ENCODE data around the gene TNFRSF17. TPM values are rescaled to one million over a fixed set of nuclear protein-coding genes. Genes with fewer than 3 reads are reported as not detected.

The TNFRSF17 gene
- total and polyA plus RNA-seq, 2 of the 13 experiments (the other 11 are each of a cell fraction or from before 2014, with no cell fraction given), result not detected

- TF ChIP-seq ZNF280D (CRISPR knock-in tag; IDR thresholded peaks at IDR 0.05) (peak; percentile 91; the same call in 1 of the 2 replicates), CHCHD3 (CRISPR knock-in tag; IDR thresholded peaks at IDR 0.05) (peak; percentile 83), POGZ (CRISPR knock-in tag; IDR thresholded peaks at IDR 0.05) (peak; percentile 95), PLSCR1 (CRISPR knock-in tag; IDR thresholded peaks at IDR 0.05; ENCODE audit: borderline replicate concordance) (no peak), ZNF30 (CRISPR knock-in tag; IDR thresholded peaks at IDR 0.05) (peak; percentile 55; the same call in 1 of the 2 replicates), TMF1 (CRISPR knock-in tag; IDR thresholded peaks at IDR 0.05; ENCODE audit: low read depth) (peak; percentile 74; the same call in 1 of the 2 replicates), GPN1 (CRISPR knock-in tag; IDR thresholded peaks at IDR 0.05; ENCODE audit: borderline replicate concordance) (0 out of 2 replicates have a peak, but pooled peaks have one; percentile 63), ASH2L (IDR thresholded peaks at IDR 0.05; ENCODE audit: insufficient read length, low read depth, low read length) (peak; percentile 91), NBN (conservative IDR thresholded peaks at IDR 0.05) (no peak), ZBTB40 (IDR thresholded peaks at IDR 0.05) (peak; percentile 58), ZBTB40 (CRISPR knock-in tag; IDR thresholded peaks at IDR 0.05) (peak; percentile 96), GATAD2A (CRISPR knock-in tag; IDR thresholded peaks at IDR 0.05) (peak; percentile 72), CHD4 (IDR thresholded peaks at IDR 0.05; ENCODE audit: borderline replicate concordance, low read length) (no peak), ZNF615 (CRISPR knock-in tag; IDR thresholded peaks at IDR 0.05; ENCODE audit: borderline replicate concordance) (peak; percentile 90; the same call in 1 of the 2 replicates), ZNF614 (CRISPR knock-in tag; IDR thresholded peaks at IDR 0.05; ENCODE audit: borderline replicate concordance) (peak; percentile 98)
Observed at GRCh38 chr16:11915644-11916523, 49.1 kb upstream of the TNFRSF17 start, which contains the start of gene GSPT1 (continued).

Measured in HepG2 (cell line).